Left lobe of liver (tissue), 2 donors: Measurements from ENCODE around the gene HCN1. TPM values are rescaled to one million over a fixed set of nuclear protein-coding genes. Genes with fewer than 3 reads are reported as not detected.
"Not testable (repeated sequence)": the region's sequence is repeated elsewhere in the genome, so short reads cannot be mapped to it uniquely, and the experiment has no call there.

Experiments
- ATAC-seq: fragments of 200-7000 bp; cut with Tn5 transposase; one replicate; pipeline ENCODE4 v1.9.1; 2020; ENCODE audit warnings: mild to moderate bottlenecking, moderate library complexity
- DNase-seq: peaks from one replicate; pipeline ENCODE4 v3.0.0-alpha.2; 2020; ENCODE audit warnings: low spot score
- total RNA-seq: library from RNA; stranded (reverse); gene quantifications from one replicate; pipeline ENCODE4 v1.2.1, GENCODE V29; 2021
- donor health status: DM: no; HTN: no; CAD: no; lungs with moderate emphysema.
- donor health status: DM: no; HTN: yes; CAD: no.

HCN1 gene
- total RNA-seq, 1 donor from 2014 or later: not detected

- ATAC-seq (no peak), DNase-seq (no peak)
Measured at GRCh38 chr5:45622365-45622764, 73.8 kb downstream of the HCN1 start.

GRCh38 chr5:45617859-45618416, 78.2 kb downstream of the HCN1 start:
- no peak for DNase-seq

GRCh38 chr5:45609661-45610060, 86.5 kb downstream of the HCN1 start:
- DNase-seq (no peak), ATAC-seq (no peak)

More at GRCh38 chr5:45617859-45618416, 78.2 kb downstream of the HCN1 start:
- ATAC-seq: no peak

- ATAC-seq: no peak
- DNase-seq: no peak
Measured at GRCh38 chr5:45604092-45604491, 92.1 kb downstream of the HCN1 start.

- ATAC-seq (no peak), DNase-seq (no peak)
Measured at GRCh38 chr5:45601424-45601823, 94.8 kb downstream of the HCN1 start.

- no peak for ATAC-seq
- no peak for DNase-seq
Measured at GRCh38 chr5:45596320-45596719, 99.9 kb downstream of the HCN1 start.

GRCh38 chr5:45586001-45586400, 110.2 kb downstream of the HCN1 start:
- ATAC-seq, DNase-seq: not testable (repeated sequence)

GRCh38 chr5:45578270-45578669, 117.9 kb downstream of the HCN1 start:
- DNase-seq (no peak), ATAC-seq (no peak)

- no peak for DNase-seq
- no peak for ATAC-seq
Measured at GRCh38 chr5:45568813-45569212, 127.4 kb downstream of the HCN1 start.

- no peak for DNase-seq
- ATAC-seq: no peak
Measured at GRCh38 chr5:45542421-45542820, 153.8 kb downstream of the HCN1 start.

- DNase-seq: no peak
Measured at GRCh38 chr5:45533663-45534062, 162.5 kb downstream of the HCN1 start.

GRCh38 chr5:45532826-45533624, 163.2 kb downstream of the HCN1 start:
- DNase-seq: no peak
- ATAC-seq: no peak

More at GRCh38 chr5:45533663-45534062, 162.5 kb downstream of the HCN1 start:
- ATAC-seq: no peak

- ATAC-seq: peak; percentile 90
- peak; percentile 47 for DNase-seq
Measured at GRCh38 chr5:45521067-45521466, 175.1 kb downstream of the HCN1 start.

GRCh38 chr5:45512521-45512920, 183.7 kb downstream of the HCN1 start:
- no peak for ATAC-seq
- no peak for DNase-seq

GRCh38 chr5:45509371-45509770, 186.8 kb downstream of the HCN1 start:
- DNase-seq: no peak
- ATAC-seq: no peak

- DNase-seq: no peak
- no peak for ATAC-seq
Measured at GRCh38 chr5:45508135-45508534, 188.0 kb downstream of the HCN1 start.

GRCh38 chr5:45507178-45507577, 189.0 kb downstream of the HCN1 start:
- ATAC-seq (no peak), DNase-seq (no peak)

- DNase-seq: not testable (repeated sequence)
Measured at GRCh38 chr5:45499006-45499405, 197.2 kb downstream of the HCN1 start.

GRCh38 chr5:45491368-45491767, 204.8 kb downstream of the HCN1 start:
- DNase-seq (no peak), ATAC-seq (peak; percentile 90)

More at GRCh38 chr5:45499006-45499405, 197.2 kb downstream of the HCN1 start:
- not testable (repeated sequence) for ATAC-seq

GRCh38 chr5:45484781-45485180, 211.4 kb downstream of the HCN1 start:
- ATAC-seq (no peak), DNase-seq (no peak)

- ATAC-seq: peak; percentile 80
Measured at GRCh38 chr5:45454114-45454513, 242.1 kb downstream of the HCN1 start.

GRCh38 chr5:45444856-45445255, 251.3 kb downstream of the HCN1 start:
- not testable (repeated sequence) for DNase-seq, ATAC-seq

More at GRCh38 chr5:45454114-45454513, 242.1 kb downstream of the HCN1 start:
- no peak for DNase-seq
